ENCODE measurements around the gene P3H4.
A peak's percentile ranks its signal among the peaks of the same experiment; 100 is the strongest.

P3H4 gene

GRCh38 chr17:41813152-41813680 lies 1.5 kb upstream of the P3H4 start:
- Histone ChIP-seq H3K4me2 (peak overlapping the region; percentile 93 to 100 (median 97); a peak in 21 of 22 replicates), H3K9me3 (replicated peaks in 1 of 11) (no peaks in the 10 kb centered on the region), H3K27ac (peak overlapping the region in 3 of 11 experiments; percentile 26 to 70 (median 40); a peak in 2 of 22 replicates), H3K27me3 (peaks cover 0 to 6% (median 0%) of the 10 kb centered on the region in 11 experiments; a peak in 5 of 22 replicates), H3K4me1 (peaks cover 20 to 49% (median 42%) of the 10 kb centered on the region in 10 experiments), H3K9ac (peak overlapping the region in 9 of 11 experiments; percentile 22 to 84 (median 79); a peak in 11 of 22 replicates), H4K20me1 (peaks cover 0 to 16% (median 0%) of the 10 kb centered on the region in 11 experiments; a peak in 6 of 22 replicates), H3K4me3 (peak overlapping the region; percentile 63 to 83 (median 71); a peak in 19 of 20 replicates), H3K36me3 (0 out of 22 replicates have a peak, but pooled peaks cover 0 to 7% (median 0%) of the 10 kb centered on the region in 11 experiments)
- TF ChIP-seq Cebpa-rat (IDR thresholded peaks at IDR 0.05), result no peak

- peak within 1 kb of the TSS; percentile 6 to 77 (median 67); a peak in 18 of 22 replicates for H3K27ac ChIP-seq
- no peak for TF ChIP-seq Cebpa-rat (IDR thresholded peaks at IDR 0.05)
- peaks cover 0 to 16% (median 0%) of the 10 kb centered on the region in 11 experiments; a peak in 6 of 22 replicates for H4K20me1 ChIP-seq
- H3K4me3 ChIP-seq, result peak within 1 kb of the TSS; percentile 63 to 83 (median 71)
- H3K27me3 ChIP-seq, result peaks cover 0 to 6% (median 0%) of the 10 kb centered on the region in 11 experiments; a peak in 5 of 22 replicates
- H3K4me1 ChIP-seq, result peaks cover 20 to 49% (median 42%) of the 10 kb centered on the region in 10 experiments
- peak within 1 kb of the TSS; percentile 93 to 100 (median 97) for H3K4me2 ChIP-seq
- H3K9ac ChIP-seq, result peak within 1 kb of the TSS; percentile 67 to 84 (median 79)
- H3K9me3 ChIP-seq (replicated peaks in 1 of 11), result no peaks in the 10 kb centered on the region
- 0 out of 22 replicates have a peak, but pooled peaks cover 0 to 7% (median 0%) of the 10 kb centered on the region in 11 experiments for H3K36me3 ChIP-seq
Measured at GRCh38 chr17:41812381-41813151, 817 bp upstream of the P3H4 start, which contains the start of gene FKBP10. FKBP10 (plus strand) TSS chr17:41813004; CDS start chr17:41813035, 31 bp downstream.

- Histone ChIP-seq H3K4me1 (peaks cover 20 to 49% (median 42%) of the 10 kb centered on the region in 10 experiments), H3K9ac (peak overlapping the region; percentile 67 to 84 (median 79)), H4K20me1 (peaks cover 0 to 16% (median 0%) of the 10 kb centered on the region in 11 experiments; a peak in 6 of 22 replicates), H3K27me3 (peaks cover 0 to 6% (median 0%) of the 10 kb centered on the region in 11 experiments; a peak in 5 of 22 replicates), H3K4me2 (peak overlapping the region; percentile 93 to 100 (median 97)), H3K36me3 (0 out of 22 replicates have a peak, but pooled peaks cover 0 to 12% (median 0%) of the 10 kb centered on the region in 11 experiments), H3K9me3 (replicated peaks in 1 of 11) (no peaks in the 10 kb centered on the region), H3K27ac (peak overlapping the region in 10 of 11 experiments; percentile 30 to 77 (median 68); a peak in 19 of 22 replicates), H3K4me3 (peak overlapping the region; percentile 63 to 83 (median 71))
- TF ChIP-seq Cebpa-rat (IDR thresholded peaks at IDR 0.05), result no peak
Measured at GRCh38 chr17:41810659-41811548, 845 bp downstream of the P3H4 start.

GRCh38 chr17:41806685-41807445 lies 4.9 kb downstream of the P3H4 start:
- no peaks in the 10 kb centered on the region for H3K9me3 ChIP-seq (replicated peaks in 1 of 11)
- H4K20me1 ChIP-seq, result peaks cover 0 to 16% (median 0%) of the 10 kb centered on the region in 11 experiments; a peak in 6 of 22 replicates
- no peak overlapping the region for H3K4me3 ChIP-seq
- no peak overlapping the region for H3K27ac ChIP-seq
- no peak for TF ChIP-seq Cebpa-rat (IDR thresholded peaks at IDR 0.05)
- no peak overlapping the region for H3K9ac ChIP-seq
- peaks cover 0 to 6% (median 0%) of the 10 kb centered on the region in 11 experiments; a peak in 4 of 22 replicates for H3K27me3 ChIP-seq
- peaks cover 30 to 37% (median 35%) of the 10 kb centered on the region in 10 experiments for H3K4me1 ChIP-seq
- H3K4me2 ChIP-seq, result no peak overlapping the region
- 0 out of 22 replicates have a peak, but pooled peaks cover 0 to 12% (median 0%) of the 10 kb centered on the region in 11 experiments for H3K36me3 ChIP-seq

GRCh38 chr17:41803049-41804020 lies 8.4 kb downstream of the P3H4 start:
- Histone ChIP-seq H3K9ac (0 out of 22 replicates have a peak overlapping the region, but pooled peaks of 1 of the 11 experiments have one; percentile 39), H3K27me3 (no peaks in the 10 kb centered on the region), H3K9me3 (replicated peaks in 1 of 11) (no peaks in the 10 kb centered on the region), H3K27ac (0 out of 22 replicates have a peak overlapping the region, but pooled peaks of 1 of the 11 experiments have one; percentile 14), H3K36me3 (0 out of 22 replicates have a peak, but pooled peaks cover 0 to 12% (median 0%) of the 10 kb centered on the region in 11 experiments), H4K20me1 (no peaks in the 10 kb centered on the region; a peak in 2 of 22 replicates), H3K4me2 (peak overlapping the region; percentile 54 to 81 (median 61)), H3K4me1 (peaks cover 18 to 33% (median 29%) of the 10 kb centered on the region in 10 experiments; a peak in 19 of 20 replicates), H3K4me3 (no peak overlapping the region)
- no peak for TF ChIP-seq Cebpa-rat (IDR thresholded peaks at IDR 0.05)

GRCh38 chr17:41801374-41802271 lies 10.1 kb downstream of the P3H4 start:
- H3K4me2 ChIP-seq, result peak overlapping the region; percentile 20 to 69 (median 52); a peak in 19 of 22 replicates
- H4K20me1 ChIP-seq, result no peaks in the 10 kb centered on the region; a peak in 1 of 22 replicates
- peak overlapping the region in 3 of 11 experiments; percentile 6 to 26 (median 25); a peak in 2 of 22 replicates for H3K9ac ChIP-seq
- no peak overlapping the region for H3K4me3 ChIP-seq
- H3K9me3 ChIP-seq (replicated peaks in 1 of 11), result no peaks in the 10 kb centered on the region
- no peaks in the 10 kb centered on the region for H3K27me3 ChIP-seq
- 0 out of 22 replicates have a peak overlapping the region, but pooled peaks of 1 of the 11 experiments have one; percentile 21 for H3K27ac ChIP-seq
- H3K36me3 ChIP-seq, result 0 out of 22 replicates have a peak, but pooled peaks cover 0 to 5% (median 0%) of the 10 kb centered on the region in 11 experiments
- no peak for TF ChIP-seq Cebpa-rat (IDR thresholded peaks at IDR 0.05)
- H3K4me1 ChIP-seq, result peaks cover 19 to 33% (median 29%) of the 10 kb centered on the region in 10 experiments; a peak in 19 of 20 replicates

All from BLaER1 treated with 17β-estradiol and CSF1 and Interleukin-3, amounts not matched to agents 10 nM and 100 nM (cell line).